Medulla oblongata (tissue), 1 donor: ENCODE results near the gene PELI3.
A peak's percentile ranks its signal among the peaks of the same experiment; 100 is the strongest.

Experiments used
- DNase-seq: peaks from one replicate; pipeline ENCODE4 v3.0.0-alpha.2; 2015; ENCODE audit errors: extremely low spot score

Gene PELI3

DNA sequence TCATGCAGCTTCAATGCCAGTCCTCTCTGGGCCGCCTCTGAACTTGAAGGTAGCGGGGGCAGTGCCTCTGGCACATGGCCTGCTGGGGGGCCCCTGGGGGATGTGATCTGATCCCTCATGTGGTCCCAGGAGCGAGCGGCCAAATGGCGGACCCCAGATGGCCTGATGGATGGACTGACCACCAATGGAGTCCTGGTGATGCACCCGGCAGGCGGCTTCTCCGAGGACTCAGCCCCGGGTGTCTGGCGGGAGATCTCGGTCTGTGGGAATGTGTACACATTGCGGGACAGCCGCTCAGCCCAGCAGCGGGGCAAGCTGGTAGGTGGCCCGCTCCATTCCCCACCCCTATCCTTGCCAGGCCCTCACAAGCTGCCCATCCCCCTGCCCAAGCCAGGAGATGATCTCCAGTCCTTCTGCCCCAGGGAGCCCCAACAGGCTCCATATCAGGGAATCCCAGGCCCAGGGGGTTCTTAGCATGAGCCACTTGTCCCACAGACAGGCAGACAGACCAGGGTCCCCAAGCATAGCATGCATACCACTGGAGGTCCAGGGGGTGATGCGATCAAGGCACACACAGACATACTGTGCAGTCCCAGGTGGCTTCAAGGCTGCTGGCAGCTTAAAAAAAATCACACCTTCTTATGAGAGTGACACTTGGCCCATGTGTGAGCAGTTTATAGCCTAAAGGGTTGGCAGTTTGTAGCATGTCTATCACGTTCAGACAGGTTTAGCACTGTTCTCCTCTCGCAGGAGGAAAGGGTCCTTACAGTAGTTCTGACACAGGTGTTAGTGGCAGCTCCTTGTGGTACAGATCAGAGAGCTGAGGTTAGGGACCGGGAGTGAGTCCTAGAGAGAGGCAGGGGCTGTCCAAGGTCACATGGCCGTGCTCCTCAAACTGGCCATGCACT is 7.2 kb downstream of the PELI3 start:
- DNase-seq = no peak

DNA sequence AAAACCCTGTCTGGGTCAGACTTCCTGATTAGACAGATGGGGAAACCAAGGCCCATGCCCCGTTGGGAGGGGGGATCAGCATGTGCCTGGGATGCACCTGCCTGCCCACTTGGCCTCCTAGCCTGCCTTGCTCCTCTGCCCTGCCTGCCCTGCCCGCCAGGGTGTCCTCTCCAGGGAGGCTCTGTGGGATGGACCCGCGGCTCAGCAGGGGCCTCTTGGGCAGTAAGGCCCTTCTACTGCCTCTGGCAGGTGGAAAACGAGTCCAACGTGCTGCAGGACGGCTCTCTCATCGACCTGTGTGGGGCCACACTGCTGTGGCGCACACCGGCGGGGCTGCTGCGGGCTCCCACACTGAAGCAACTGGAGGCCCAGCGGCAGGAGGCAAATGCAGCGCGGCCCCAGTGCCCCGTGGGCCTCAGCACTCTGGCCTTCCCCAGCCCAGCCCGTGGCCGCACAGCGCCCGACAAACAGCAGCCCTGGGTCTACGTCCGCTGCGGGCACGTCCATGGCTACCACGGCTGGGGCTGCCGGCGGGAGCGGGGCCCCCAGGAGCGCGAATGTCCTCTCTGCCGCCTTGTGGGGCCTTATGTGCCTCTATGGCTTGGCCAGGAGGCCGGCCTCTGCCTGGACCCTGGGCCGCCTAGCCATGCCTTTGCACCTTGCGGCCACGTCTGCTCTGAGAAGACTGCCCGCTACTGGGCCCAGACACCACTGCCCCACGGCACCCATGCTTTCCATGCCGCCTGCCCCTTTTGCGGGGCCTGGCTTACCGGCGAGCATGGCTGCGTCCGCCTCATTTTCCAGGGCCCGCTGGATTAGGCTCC is 8.9 kb downstream of the PELI3 start:
- DNase-seq = no peak

- no peak for DNase-seq
Measured at GRCh38 chr11:66476173-66476840, 9.6 kb downstream of the PELI3 start.

GRCh38 chr11:66476841-66477251 is 10.1 kb downstream of the PELI3 start:
- DNase-seq = no peak

DNA sequence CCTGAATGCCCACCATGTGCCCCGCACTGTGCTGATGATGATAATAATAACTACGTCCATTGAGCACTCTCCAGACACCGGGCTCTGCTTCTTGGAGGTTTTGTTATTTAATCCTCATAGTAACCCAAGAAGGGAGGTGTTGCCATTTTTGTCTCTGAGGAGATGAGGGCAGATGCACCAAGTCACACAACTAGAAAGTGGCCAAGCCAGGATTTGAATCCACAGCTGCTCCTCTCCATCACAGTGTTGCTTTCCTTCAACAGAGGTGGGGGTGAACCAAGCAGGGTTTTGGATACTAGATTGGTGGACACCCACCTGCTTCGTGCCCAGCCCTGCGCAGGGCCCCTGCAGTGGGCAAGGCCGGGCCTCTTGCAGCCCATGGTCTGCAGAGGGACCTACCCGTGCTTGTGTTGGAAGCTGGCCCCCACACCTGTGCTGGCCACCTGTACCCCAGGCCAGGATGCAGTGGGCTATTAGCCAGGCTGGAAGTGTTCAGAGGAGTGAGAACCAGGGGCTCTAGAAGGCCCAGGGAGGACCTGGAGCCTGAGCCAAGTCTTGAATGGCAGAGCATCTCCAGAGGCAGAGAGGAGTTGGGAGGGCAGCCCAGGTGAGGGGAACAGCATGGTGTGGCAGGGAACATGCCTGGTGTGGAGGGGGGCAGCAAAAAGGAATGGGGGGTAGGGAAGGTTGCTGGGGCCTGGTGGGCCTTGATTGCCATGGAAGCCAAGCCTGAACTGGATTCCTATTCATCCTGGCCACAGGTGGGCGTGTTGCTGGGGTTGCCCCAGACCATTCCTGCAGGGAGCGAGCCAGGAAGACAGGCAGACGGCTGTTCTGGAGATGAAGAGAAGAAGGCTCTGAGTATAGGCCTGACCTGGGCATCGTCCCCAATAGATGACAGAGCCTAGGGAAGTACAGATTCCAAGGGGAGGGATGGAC is 10.8 kb downstream of the PELI3 start:
- DNase-seq = no peak

- peak; percentile 7 for DNase-seq
Measured at GRCh38 chr11:66478729-66479393, 12.2 kb downstream of the PELI3 start.

GRCh38 chr11:66479394-66480116 is 12.8 kb downstream of the PELI3 start:
- DNase-seq = peak; percentile 18

- DNase-seq = peak; percentile 98
Measured at GRCh38 chr11:66480117-66480938, 13.6 kb downstream of the PELI3 start, which contains the start of gene DPP3. Gene DPP3, plus strand, starts transcription at chr11:66480434. Its CDS starts 1,767 bp downstream, at chr11:66482201.

- no peak for DNase-seq
Measured at GRCh38 chr11:66484806-66485380, 18.2 kb downstream of the PELI3 start.

DNA sequence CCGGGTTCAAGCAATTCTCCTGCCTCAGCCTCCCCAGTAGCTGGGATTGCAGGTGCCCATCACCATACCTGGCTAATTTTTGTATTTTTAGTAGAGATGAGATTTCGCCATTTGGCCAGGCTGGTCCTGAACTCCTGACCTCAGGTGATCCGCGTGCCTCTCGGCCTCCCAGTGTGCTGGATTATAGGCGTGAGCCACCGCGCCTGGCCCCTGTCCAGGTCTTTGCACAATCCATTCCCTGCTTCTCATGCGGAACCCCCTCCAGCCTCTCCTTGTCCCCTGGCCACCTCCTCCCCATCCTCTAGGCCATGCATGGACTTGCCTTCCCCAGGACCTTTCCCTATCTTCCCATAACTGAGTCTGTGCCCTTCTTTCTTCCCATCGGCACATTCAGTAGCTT is 22.3 kb downstream of the PELI3 start:
- DNase-seq = no peak

GRCh38 chr11:66489636-66490035 is 22.9 kb downstream of the PELI3 start:
- no peak for DNase-seq

DNA sequence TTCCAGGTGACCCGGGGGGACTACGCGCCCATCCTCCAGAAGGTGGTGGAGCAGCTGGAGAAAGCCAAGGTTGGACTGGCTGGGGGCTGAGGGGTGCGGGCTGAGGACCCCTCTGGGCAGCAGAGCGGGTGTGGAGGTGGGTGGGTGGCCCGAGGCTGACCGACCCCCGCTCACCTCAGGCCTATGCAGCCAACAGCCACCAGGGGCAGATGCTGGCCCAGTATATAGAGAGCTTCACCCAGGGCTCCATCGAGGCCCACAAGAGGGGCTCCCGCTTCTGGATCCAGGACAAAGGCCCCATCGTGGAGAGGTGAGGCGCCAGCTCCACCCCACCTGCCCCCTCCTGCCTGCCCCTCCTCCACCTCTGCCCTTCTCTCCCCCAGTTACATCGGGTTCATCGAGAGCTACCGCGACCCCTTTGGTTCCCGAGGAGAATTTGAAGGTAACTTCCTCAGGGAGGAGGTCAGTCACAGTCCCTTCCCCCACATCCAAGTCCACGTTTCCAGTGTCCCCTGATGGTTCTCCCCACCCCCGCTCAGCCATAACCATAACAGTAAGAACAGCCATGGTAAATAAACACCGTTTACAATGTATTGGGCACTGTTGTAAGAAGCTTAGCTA is 24.7 kb downstream of the PELI3 start:
- DNase-seq = no peak

GRCh38 chr11:66492161-66492865 is 25.6 kb downstream of the PELI3 start:
- no peak for DNase-seq

GRCh38 chr11:66493130-66493529 is 26.4 kb downstream of the PELI3 start:
- DNase-seq = no peak

- no peak for DNase-seq
Measured at GRCh38 chr11:66494458-66494857, 27.8 kb downstream of the PELI3 start.

GRCh38 chr11:66494935-66495334 is 28.2 kb downstream of the PELI3 start:
- no peak for DNase-seq

- DNase-seq = no peak
Measured at GRCh38 chr11:66495401-66495854, 28.7 kb downstream of the PELI3 start.
